Activated naive CD4-positive, alpha-beta T cell treated with anti-CD3 and anti-CD28 coated beads for 36 hours (primary cell): ENCODE data around the gene ZNF132. TPM values are rescaled to one million over a fixed set of nuclear protein-coding genes. Genes with fewer than 3 reads are reported as not detected.

Experiments
- CTCF ChIA-PET: fragments of 350-600 bp; sonication (Branson Sonifier 250); formaldehyde crosslinking; loops from one replicate; lab custom pipeline; 2021; ENCODE audit warnings: antibody characterized with exemption; lab: Charles Lee
- DNase-seq: peaks from one replicate; pipeline ENCODE4 v3.0.0-alpha.2; 2020
- H3K27ac Mint-ChIP-seq: one replicate; pipeline ENCODE4 v1.8.0; 2021; ENCODE audit warnings: mild to moderate bottlenecking, mixed read lengths
- H3K27me3 Mint-ChIP-seq: one replicate; pipeline ENCODE4 v1.8.0; 2021; ENCODE audit warnings: low read depth, mixed read lengths
- H3K36me3 Mint-ChIP-seq: one replicate; pipeline ENCODE4 v1.8.0; 2021; ENCODE audit warnings: low read depth, mixed read lengths
- H3K4me1 Mint-ChIP-seq: one replicate; pipeline ENCODE4 v1.8.0; 2021; ENCODE audit warnings: low read depth, mixed read lengths
- H3K4me3 Mint-ChIP-seq: one replicate; pipeline ENCODE4 v1.8.0; 2021; ENCODE audit warnings: mild to moderate bottlenecking, moderate library complexity, mixed read lengths
- H3K9me3 Mint-ChIP-seq: one replicate; pipeline ENCODE4 v1.8.0; 2021; ENCODE audit warnings: mixed read lengths
- intact Hi-C: fragments of 100-400 bp; cut with micrococcal nuclease; formaldehyde crosslinking; loops from one replicate; pipeline ENCODE4 v1.15.1; 2023
- microRNA-seq: library from miRNA; unstranded; fragments of <30 nt; microRNA quantifications from one replicate; pipeline ENCODE4 v1.2.0, GENCODE V29; 2022; ENCODE audit warnings: borderline microRNAs expressed, borderline replicate concordance
- total RNA-seq, 2 experiments: library from RNA; stranded (reverse); gene quantifications; one replicate each; pipeline ENCODE4 v1.2.3, GENCODE V29; 2021

The ZNF132 gene
- total RNA-seq, 2 experiments from 2014 or later, result 2.8 to 2.9 TPM

DNA sequence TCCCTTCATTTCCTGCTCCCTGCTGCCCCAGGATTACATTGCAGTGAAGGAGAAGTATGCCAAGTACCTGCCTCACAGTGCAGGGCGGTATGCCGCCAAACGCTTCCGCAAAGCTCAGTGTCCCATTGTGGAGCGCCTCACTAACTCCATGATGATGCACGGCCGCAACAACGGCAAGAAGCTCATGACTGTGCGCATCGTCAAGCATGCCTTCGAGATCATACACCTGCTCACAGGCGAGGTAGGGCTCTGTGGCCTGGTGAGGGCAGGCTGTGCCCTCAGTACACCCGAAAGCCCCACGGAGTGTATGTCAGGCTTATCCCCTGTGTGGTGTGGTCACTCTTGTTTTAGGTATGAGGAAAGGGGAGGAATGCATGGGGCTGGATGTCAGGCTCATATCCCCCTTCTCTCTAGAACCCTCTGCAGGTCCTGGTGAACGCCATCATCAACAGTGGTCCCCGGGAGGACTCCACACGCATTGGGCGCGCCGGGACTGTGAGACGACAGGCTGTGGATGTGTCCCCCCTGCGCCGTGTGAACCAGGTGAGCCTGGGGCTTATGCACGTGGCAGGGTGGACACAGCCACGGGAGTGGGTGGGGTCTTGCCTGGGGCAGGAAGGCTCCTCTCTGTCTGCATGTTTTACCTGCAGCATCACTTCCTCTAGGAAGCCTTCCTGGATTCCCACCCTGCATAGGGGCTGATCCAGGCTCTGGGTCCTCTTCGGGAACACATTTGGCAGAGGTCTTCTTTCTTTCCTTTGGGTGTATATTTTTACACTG lies 46.8 kb downstream of the ZNF132 start:
- no peak overlapping the region for H3K4me3 Mint-ChIP-seq
- CTCF ChIA-PET, result no interaction called here
- intact Hi-C loops, result no loop called here
- peaks cover 52% of the 10 kb centered on the region for H3K36me3 Mint-ChIP-seq
- peaks cover 37% of the 10 kb centered on the region for H3K4me1 Mint-ChIP-seq
- H3K27ac Mint-ChIP-seq, result no peak overlapping the region
- no peaks in the 10 kb centered on the region for H3K9me3 Mint-ChIP-seq
- no peak for DNase-seq
- H3K27me3 Mint-ChIP-seq, result peaks cover 11% of the 10 kb centered on the region

DNA sequence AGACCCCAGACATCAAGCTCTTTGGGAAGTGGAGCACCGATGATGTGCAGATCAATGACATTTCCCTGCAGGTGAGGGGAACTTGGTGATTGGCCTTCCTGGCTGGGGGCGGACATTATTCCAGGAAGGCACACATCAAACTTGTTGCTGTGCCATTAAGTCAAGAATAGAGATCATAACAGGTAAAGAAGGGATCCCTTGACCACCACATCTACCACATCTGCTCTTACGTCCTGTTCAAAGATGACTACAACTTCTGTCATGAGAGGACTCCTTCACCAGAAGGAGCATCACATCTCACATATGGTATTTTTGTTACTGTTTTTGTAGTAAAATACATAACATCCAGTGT lies 51.8 kb downstream of the ZNF132 start:
- peaks cover 36% of the 10 kb centered on the region for H3K4me1 Mint-ChIP-seq
- H3K36me3 Mint-ChIP-seq, result peaks cover 47% of the 10 kb centered on the region
- H3K27ac Mint-ChIP-seq, result peak overlapping the region; percentile 24
- no peaks in the 10 kb centered on the region for H3K27me3 Mint-ChIP-seq
- CTCF ChIA-PET, result no interaction called here
- no peak for DNase-seq
- intact Hi-C loops, result loop anchor here (10.0 kb wide), 1 partner anchor 163 kb away; the partner anchor contains the start of gene ZNF544
- H3K9me3 Mint-ChIP-seq, result no peaks in the 10 kb centered on the region
- peak overlapping the region; percentile 91 for H3K4me3 Mint-ChIP-seq

DNA sequence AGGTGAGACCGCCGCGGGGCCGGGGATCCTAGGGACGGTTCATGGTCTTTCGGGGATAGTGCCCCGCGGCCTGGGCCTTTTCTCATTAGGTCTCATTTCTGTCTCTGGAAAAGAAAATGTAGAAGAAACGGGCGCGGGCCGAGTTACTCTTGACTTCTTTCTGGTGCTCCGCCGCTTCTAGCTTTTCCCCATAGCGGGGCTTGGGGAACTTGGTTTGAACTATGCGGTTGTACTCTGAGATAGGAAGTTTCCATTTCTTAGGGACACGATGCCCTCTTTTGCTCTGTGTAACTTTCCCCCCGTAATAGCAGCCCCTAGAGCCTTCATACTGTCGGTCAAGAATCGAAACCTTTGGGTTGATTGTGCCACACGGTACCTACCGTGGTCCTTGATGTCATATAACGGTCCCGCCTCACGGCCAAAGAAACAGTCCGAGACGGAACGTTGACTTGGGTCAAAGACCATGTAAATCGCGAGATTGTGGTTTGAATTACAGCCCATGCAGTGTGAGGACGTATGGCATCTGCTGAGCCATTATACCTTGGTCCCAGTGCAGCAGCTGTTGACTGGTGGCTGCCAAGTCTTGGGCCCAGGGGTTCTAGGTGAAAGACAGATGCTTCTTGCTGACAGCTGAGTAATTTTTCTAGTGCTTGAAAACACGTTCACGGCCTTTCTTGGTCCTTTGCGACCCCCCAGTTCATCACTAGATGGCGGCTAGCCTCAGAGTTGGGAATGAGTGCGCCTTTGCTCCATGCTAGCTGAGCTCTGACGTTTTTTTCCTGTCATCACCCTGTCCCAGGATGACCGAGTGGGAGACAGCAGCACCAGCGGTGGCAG lies 52.4 kb downstream of the ZNF132 start:
- intact Hi-C loops, result loop anchor here (1.0 to 10.0 kb wide), 5 partner anchors 14 to 163 kb away; partner anchors contain the start of genes ZNF544, ZNF584 and ZNF8
- peaks cover 43% of the 10 kb centered on the region for H3K36me3 Mint-ChIP-seq
- DNase-seq, result no peak
- peak overlapping the region; percentile 91 for H3K4me3 Mint-ChIP-seq
- H3K4me1 Mint-ChIP-seq, result peaks cover 32% of the 10 kb centered on the region
- CTCF ChIA-PET, result no interaction called here
- peak overlapping the region; percentile 96 for H3K27ac Mint-ChIP-seq
- H3K27me3 Mint-ChIP-seq, result no peaks in the 10 kb centered on the region
- no peaks in the 10 kb centered on the region for H3K9me3 Mint-ChIP-seq

DNA sequence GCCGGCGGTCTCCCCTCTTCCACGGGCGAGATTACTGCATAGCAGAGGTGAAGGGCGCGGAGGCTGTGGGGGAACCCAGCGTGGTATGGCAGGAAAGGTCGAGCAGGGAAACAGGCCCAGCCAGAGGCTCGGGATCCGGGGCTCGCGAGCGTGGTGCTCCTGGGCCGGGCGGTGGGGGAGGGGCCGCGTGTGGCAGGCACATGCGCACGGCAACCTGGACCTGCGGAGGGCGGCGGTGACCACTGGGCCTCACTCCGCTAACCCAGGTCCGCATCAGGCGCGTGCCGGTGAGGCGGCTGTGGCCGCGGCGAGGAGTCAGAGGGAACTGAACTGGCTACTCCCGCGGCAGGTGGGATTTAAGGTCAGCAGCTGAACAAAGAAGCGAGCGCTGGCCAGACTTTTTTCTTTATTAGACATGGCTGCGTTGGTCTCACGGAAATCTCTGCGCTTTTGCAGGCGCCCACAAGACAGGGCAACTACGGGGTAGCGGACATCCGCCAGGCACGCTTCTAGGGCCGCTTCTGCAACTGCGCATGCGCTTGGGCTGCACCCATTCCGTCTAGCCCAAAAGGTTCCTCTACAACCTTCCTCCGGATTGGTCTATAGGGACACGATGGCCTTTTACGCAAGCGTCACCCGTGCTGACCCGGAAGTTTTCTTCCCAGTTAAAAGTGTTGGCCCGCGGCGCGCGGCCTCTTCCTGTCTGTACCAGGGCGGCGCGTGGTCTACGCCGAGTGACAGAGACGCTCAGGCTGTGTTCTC lies 53.2 kb downstream of the ZNF132 start, which contains the start of gene RPS5:
Gene RPS5, plus strand, starts transcription at position 694 of the 762 bp plus-strand sequence. CDS start 869 bp downstream, outside the sequence.
- Mint-ChIP-seq H3K27ac (peak within 1 kb of the TSS; percentile 96), H3K4me1 (peaks cover 35% of the 10 kb centered on the region)
- CTCF ChIA-PET, result no interaction called here

DNA sequence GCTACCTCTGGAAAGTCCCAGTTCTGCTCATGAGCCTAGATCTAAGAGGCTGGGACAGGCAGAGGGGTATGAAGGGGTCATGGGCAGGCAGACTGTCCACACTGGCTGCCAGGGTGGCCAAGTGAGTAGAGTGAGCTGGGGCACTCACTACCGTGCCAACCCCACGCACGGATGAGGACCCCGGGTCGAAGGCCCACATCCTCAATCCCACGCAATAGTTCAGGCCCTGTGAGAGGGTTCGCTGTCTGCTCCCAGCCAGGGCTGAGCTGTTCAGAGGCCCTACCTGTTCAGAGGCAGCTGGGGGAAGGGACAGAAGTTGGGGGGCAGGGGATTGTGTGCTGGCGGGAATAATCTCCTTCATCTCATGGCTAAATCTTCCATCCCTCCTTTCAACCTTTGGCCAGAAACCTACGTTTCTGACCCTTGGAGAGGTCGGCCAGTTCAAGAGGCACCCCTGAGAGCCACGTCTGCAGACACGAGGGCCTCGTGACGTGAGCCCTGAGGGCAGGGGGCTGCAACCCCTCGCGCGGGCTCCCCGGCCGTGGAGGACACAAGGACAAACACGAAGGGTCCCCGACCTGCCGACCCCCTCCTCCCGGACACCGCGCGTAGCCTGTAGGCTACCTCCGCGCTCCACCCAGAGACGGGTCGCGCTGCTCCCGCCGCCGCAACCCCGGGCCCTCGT lies 53.9 kb downstream of the ZNF132 start:
- CTCF ChIA-PET, result no interaction called here
- Mint-ChIP-seq H3K9me3 (no peaks in the 10 kb centered on the region), H3K27me3 (no peaks in the 10 kb centered on the region), H3K4me3 (peak overlapping the region; percentile 91), H3K36me3 (peaks cover 32% of the 10 kb centered on the region), H3K4me1 (peaks cover 34% of the 10 kb centered on the region), H3K27ac (peak overlapping the region; percentile 96)
- DNase-seq, result peak; percentile 27
- intact Hi-C loops, result loop anchor here (2.0 to 10.0 kb wide), 2 partner anchors 107 to 161 kb away; partner anchors contain the start of genes ZNF544 and ZNF8

More for the DNA sequence above, 53.2 kb downstream of the ZNF132 start, which contains the start of gene RPS5:
- intact Hi-C loops, result loop anchor here (1.0 to 10.0 kb wide), 5 partner anchors 15 to 162 kb away; partner anchors contain the start of genes ZNF544, ZNF584 and ZNF8
- DNase-seq, result peak; percentile 97
- no peaks in the 10 kb centered on the region for H3K9me3 Mint-ChIP-seq
- H3K4me3 Mint-ChIP-seq, result peak within 1 kb of the TSS; percentile 91
- no peaks in the 10 kb centered on the region for H3K27me3 Mint-ChIP-seq
- H3K36me3 Mint-ChIP-seq, result peaks cover 39% of the 10 kb centered on the region

DNA sequence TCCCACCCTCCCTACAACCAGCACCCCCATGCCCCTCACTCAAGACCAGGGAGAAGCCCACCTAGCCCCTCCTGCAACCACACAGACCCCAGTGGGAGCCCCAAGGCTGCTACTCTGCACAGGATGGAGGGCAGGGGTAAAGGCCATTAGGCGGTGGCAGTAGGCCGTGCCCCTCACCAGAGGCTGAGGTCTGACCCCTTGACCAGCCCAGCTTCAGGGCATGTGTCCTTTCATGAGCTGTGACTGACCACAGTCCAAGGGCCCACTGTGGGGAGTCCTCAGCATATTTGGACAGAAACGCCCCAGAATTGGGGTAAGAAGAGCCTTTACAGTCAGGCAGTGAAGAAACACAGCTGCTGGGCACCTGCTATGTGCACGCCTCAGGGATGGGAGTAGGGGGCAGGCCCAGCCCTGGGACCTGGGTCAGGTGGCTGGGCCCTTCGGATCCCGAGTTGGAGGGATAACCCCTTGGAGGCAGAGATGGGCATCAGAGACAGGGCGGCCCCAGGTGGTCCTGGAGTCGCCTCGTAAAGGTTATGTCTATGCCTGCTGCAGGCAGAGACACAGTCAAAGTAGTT lies 54.6 kb downstream of the ZNF132 start:
- peaks cover 27% of the 10 kb centered on the region for H3K36me3 Mint-ChIP-seq
- peak overlapping the region; percentile 91 for H3K4me3 Mint-ChIP-seq
- no peaks in the 10 kb centered on the region for H3K9me3 Mint-ChIP-seq
- CTCF ChIA-PET, result no interaction called here
- peak overlapping the region; percentile 96 for H3K27ac Mint-ChIP-seq
- H3K4me1 Mint-ChIP-seq, result peaks cover 28% of the 10 kb centered on the region
- intact Hi-C loops, result loop anchor here (10.0 kb wide), 1 partner anchor 161 kb away; the partner anchor contains the start of gene ZNF544
- DNase-seq, result no peak
- H3K27me3 Mint-ChIP-seq, result no peaks in the 10 kb centered on the region

DNA sequence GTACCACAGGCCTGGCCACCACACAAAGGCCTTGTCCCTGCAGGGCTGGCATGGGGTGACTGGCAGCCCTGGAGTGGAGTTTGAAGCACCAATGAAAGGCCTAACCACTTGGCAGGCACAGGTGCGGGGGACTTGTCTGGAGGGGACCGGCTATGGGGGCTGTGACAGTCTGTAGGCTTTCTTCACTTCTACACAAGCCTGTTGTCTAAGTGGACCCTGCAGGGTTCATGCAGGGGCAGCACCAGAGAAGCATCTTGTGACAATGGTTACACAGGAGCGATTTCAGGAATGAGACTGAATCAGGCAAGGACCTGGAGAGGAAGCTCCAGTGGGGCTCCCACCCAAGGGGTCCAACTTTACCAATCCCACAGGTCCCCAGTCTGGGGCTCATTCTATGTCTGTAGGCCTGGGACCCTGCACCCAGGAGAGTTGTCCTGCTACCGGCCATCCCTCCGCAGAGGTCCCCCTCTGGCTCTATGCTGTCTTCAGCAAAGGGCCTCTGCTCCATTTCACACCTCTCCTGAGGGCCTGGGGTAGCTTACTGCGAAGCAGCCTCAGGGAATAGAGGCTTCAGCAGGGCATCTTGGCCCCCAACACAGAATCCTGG lies 56.9 kb downstream of the ZNF132 start:
- intact Hi-C loops, result loop anchor here (10.0 kb wide), 1 partner anchor 158 kb away; the partner anchor contains the start of gene ZNF544
- no peak overlapping the region for H3K4me3 Mint-ChIP-seq
- no peaks in the 10 kb centered on the region for H3K9me3 Mint-ChIP-seq

More for the DNA sequence above, 56.9 kb downstream of the ZNF132 start:
- Mint-ChIP-seq H3K36me3 (peaks cover 14% of the 10 kb centered on the region), H3K4me1 (peaks cover 24% of the 10 kb centered on the region), H3K27ac (no peak overlapping the region), H3K27me3 (no peaks in the 10 kb centered on the region)
- CTCF ChIA-PET, result no interaction called here
- DNase-seq, result no peak

Small RNAs within 50 kb of the gene (microRNA-seq; reads per million reads assigned to microRNA genes)
- 3.8 reads per million for gene MIR4754

Other genes starting within 250 kb of the ZNF132 start
- gene ZNF544, start 211.2 kb downstream of the ZNF132 start, total RNA-seq, result 10 to 100 TPM; 32.4 to 35.4 TPM
- gene ZNF8, start 161.2 kb downstream of the ZNF132 start, total RNA-seq, result 1 to 10 TPM; 3.2 to 3.6 TPM
- gene ERVK3-1, start 134.8 kb downstream of the ZNF132 start, total RNA-seq, result 10 to 100 TPM; 24.5 to 27.7 TPM
- gene ZSCAN22, start 113.2 kb downstream of the ZNF132 start, total RNA-seq, result 1 to 10 TPM; 1.2 to 1.3 TPM
- 1 to 10 TPM; 6.1 to 7.4 TPM for gene A1BG, start 86.7 kb downstream of the ZNF132 start, total RNA-seq
- gene ZNF497, start 77.4 kb downstream of the ZNF132 start, total RNA-seq, result under 1 TPM; 0.40 to 0.41 TPM
- 1 to 10 TPM; 1.7 to 1.9 TPM for gene ZNF837, start 59.1 kb downstream of the ZNF132 start, total RNA-seq
- gene RPS5, start 52.9 kb downstream of the ZNF132 start, total RNA-seq, result 1,000 to 10,000 TPM; 1,806 to 1,853 TPM
- under 1 TPM in 1 of 2 experiments, not detected in 1; 0.32 TPM for gene RNF225, start 44.5 kb downstream of the ZNF132 start, total RNA-seq
- 1 to 10 TPM; 3.4 to 4.8 TPM for gene ZNF584, start 31.5 kb downstream of the ZNF132 start, total RNA-seq
- 1 to 10 TPM; 5.8 to 6.2 TPM for gene ZNF324B, start 11.5 kb upstream of the ZNF132 start, total RNA-seq
- 1 to 10 TPM; 2.4 to 3.0 TPM for gene ZNF324, start 26.9 kb upstream of the ZNF132 start, total RNA-seq
- gene ZNF446, start 36.2 kb upstream of the ZNF132 start, total RNA-seq, result 1 to 10 TPM; 2.6 to 2.9 TPM
- gene SLC27A5, start 71.8 kb upstream of the ZNF132 start, total RNA-seq, result 10 to 100 TPM; 13.8 to 14.4 TPM
- 1 to 10 TPM; 5.5 to 6.0 TPM for gene ZBTB45, start 79.7 kb upstream of the ZNF132 start, total RNA-seq
- gene TRIM28, start 103.9 kb upstream of the ZNF132 start, total RNA-seq, result 100 to 1,000 TPM; 475 to 483 TPM
- gene CHMP2A, start 115.0 kb upstream of the ZNF132 start, total RNA-seq, result 100 to 1,000 TPM; 109 to 111 TPM
- gene UBE2M, start 118.5 kb upstream of the ZNF132 start, total RNA-seq, result 10 to 100 TPM; 91.4 to 93.6 TPM
- 10 to 100 TPM; 13.3 to 13.4 TPM for gene MZF1, start 133.2 kb upstream of the ZNF132 start, total RNA-seq